Cortex of kidney (tissue), 1 donor: Measurements from ENCODE around the gene C22orf23.
"Not testable (repeated sequence)": the region's sequence is repeated elsewhere in the genome, so short reads cannot be mapped to it uniquely, and the experiment has no call there.

Experiments
- DNase-seq: peaks from one replicate; lab custom pipeline; 2025; lab: John Stamatoyannopoulos, UW

Gene C22orf23

DNA sequence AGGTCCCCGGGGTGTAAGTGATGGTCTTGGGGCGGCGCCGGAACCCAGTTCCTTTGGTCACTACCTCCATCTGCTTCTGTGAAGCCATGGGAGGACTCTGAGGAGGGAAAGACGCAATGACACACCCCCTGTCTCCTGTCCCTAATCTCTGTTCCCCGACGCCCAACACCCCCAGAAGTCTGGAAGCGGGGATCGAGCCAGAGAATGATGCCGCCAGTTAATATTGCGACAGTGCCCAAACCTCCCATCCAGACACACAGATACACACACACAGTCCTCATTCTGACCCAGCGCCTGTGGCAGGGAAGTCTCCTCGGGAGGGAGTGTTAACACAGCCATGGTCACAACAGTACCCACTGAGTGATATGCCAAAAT is 352 bp downstream of the C22orf23 start:
- DNase-seq = no peak

GRCh38 chr22:37952629-37953028 is 772 bp downstream of the C22orf23 start:
- DNase-seq = not testable (repeated sequence)

GRCh38 chr22:37951305-37951704 is 2.1 kb downstream of the C22orf23 start:
- no peak for DNase-seq

- not testable (repeated sequence) for DNase-seq
These were observed 6.1 kb downstream of the C22orf23 start for GRCh38 chr22:37947142-37947795.

- not testable (repeated sequence) for DNase-seq
These were observed 9.0 kb downstream of the C22orf23 start for GRCh38 chr22:37944423-37944822.

DNA sequence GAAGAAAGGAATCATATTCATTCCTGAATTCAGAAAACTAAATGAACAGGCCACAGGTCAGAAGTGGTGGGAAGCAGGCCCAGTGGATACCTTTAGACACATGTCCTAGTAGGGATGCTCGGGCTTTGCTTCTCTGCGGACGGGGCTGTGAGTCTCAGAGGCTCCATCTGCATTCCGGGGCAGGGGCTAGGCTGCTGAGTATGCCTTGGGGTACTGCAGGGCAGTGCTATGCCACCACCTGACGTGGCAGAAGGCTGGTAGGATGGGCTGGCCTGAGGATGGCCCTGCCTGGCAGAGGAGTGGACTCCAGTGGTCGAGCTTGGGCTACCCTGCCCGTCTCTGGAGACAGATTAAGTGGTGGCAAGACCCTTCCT is 9.6 kb downstream of the C22orf23 start:
- DNase-seq = no peak

- DNase-seq = no peak
These were observed 10.1 kb downstream of the C22orf23 start for GRCh38 chr22:37943136-37943824.

DNA sequence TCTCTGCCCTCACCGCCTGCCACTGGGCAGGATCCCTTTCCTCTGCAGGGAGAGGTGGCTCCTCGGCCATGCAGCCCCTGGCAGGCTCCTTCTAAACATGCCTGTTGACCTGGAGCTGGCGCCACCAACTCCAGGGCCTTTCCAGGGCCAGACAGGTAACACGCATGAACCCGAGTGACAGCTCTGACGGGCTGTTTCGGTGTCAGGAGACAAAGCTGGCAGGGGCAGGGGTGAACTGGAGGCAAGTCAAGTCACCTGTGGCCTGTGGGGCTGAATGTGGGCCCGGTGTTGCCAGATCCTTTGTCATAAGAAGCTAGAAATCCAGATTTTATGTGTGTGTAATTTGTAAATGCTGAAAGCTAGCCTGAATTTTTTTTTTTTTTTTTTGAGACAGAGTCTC is 11.3 kb downstream of the C22orf23 start:
- DNase-seq = no peak

- no peak for DNase-seq
These were observed 12.6 kb downstream of the C22orf23 start for GRCh38 chr22:37940698-37941376.

- no peak for DNase-seq
These were observed 19.6 kb downstream of the C22orf23 start for GRCh38 chr22:37933711-37934376.

DNA sequence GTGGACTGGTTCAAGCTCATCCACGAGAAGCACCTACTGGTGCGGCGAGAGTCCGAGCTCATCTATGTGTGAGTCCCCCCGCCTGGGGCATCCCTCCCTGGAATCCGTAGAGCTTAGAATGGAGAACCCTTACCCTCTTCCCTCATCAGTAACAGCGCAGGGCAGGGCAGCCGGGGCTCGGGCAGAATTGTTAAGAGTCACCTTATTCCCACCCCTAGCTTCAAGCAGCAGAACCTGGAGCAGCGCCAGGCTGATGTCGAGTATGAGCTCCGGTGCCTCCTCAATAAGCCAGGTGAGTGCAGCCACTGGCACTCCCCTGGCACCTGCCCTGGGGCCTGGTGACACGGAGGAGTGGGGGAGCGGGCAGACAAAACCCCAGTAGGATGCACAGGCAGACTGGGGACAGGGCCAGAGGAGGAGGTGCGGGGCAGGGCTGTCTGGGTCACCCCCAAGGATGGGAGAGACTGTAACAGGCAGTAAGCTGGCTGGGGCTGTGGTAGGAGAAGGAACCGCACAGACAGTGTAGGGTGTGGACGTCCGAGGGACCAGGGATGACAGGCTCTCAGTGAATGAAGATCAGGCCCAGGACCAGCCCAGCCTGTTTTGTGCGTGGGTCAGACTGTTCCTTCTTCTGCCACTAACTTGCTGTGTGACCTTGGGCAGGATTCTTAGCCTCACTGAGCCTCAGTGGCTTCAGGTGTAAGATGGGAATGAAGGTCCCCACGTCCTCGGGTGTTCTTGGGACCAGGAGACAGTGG is 20.4 kb downstream of the C22orf23 start:
- DNase-seq = no peak

DNA sequence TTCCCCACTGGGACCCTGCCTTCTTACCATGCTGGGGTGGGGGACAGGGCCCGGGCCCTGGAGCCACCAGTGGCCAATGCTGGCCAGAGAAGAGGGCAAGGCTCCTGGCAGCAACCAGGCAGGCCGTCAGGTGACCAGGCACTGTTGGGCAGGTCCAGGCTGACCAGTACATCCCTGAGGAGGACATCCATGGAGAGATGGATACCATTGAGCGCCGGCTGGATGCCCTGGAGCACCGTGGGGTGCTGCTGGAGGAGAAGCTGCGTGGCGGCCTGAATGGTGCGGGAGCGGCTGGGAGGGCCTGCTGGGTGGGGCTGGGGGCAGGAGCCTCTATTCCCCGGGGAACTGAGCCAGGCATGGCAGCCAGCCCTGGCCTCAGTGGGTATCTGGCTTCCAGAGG is 21.0 kb downstream of the C22orf23 start:
- no peak for DNase-seq

- no peak for DNase-seq
These were observed 21.5 kb downstream of the C22orf23 start for GRCh38 chr22:37931893-37932389.

DNA sequence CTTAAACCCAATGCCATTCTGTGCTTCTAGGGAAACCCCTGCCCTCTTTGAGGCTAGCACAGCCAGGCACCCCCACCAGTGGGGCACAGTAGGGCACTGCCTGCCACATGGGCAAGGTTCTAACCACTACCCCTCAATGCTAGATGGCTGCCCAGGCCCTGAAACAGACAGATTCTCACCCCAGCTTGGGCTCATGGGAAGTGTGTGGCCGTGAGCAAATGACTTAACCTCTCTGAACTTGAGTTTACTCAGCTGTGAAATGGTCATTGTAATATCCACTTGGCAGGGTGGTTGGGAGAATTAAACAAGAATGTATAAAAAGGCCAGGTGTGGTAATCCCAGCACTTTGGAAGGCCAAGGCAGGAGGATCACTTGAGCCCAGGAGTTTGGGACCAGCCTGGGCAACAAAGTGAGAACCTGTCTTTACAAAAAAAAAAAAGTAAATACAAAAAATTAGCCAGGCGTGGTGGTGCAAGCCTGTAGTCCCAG is 22.4 kb downstream of the C22orf23 start:
- DNase-seq = no peak

DNA sequence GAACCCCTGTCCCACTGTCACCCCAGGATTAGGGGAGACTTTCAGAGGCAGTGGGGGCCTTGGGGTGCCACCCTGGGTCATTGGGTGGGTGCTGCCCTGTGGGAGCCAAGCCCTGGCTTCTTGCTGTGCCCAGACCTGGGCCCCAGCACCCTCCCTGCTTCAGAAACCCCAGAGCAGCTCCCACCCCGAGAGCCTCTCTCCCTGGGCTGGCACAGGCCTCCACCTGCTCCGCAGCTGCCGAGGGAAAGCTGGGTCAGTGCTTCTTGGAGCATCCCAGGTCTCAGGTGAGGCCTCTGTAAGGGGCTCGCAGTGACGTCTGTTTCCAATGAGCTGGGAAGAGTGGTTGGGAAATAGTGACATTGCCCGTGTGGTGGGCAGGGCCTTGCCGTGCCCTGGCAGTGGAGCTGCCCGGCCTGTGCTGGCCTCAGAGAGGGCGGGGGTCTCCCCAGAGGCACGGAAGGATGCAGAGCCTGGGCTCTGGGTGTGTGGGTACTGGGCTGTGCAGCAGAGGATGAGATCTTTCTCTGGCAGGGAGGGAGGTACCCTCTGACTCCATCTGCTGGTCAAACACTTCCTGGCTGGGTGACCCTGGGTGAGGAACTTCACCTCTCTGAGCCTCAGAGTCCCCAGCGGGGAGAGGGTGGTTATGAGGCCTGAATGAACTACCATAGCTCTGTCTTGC is 23.0 kb downstream of the C22orf23 start:
- DNase-seq = no peak

DNA sequence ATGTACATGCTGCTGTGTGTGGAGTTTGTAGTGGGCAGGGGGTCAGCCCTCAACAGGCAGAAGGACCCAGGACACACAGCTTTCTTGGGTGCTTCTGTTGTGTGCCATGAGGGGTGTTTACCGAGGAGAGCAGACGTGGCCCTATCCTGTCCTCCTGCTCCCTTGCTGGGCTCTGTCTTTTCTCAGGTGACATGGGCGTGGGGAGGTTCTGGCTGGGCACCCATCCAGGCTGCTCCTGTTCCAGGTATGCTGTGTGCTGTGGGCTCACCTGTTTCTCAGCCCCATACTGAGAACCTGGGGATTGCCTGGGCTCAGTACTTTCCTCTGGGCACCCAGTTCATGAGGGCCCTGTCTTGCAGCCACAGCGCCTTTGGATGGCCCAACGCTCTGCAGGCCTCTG is 24.0 kb downstream of the C22orf23 start:
- no peak for DNase-seq

DNA sequence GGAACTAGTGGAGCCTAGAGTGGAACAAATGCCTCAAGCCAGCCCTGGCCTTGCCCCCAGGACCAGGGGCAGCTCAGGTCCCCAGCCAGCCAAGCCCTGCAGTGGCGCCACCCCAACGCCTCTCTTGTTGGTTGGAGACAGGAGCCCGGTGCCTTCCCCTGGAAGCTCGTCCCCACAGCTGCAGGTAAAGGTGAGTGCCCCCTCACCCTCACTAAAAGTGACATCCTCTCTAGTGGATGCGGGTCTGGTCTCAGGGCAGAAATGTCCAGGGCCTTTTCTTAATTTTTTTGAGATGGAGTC is 25.8 kb downstream of the C22orf23 start:
- DNase-seq = no peak

DNA sequence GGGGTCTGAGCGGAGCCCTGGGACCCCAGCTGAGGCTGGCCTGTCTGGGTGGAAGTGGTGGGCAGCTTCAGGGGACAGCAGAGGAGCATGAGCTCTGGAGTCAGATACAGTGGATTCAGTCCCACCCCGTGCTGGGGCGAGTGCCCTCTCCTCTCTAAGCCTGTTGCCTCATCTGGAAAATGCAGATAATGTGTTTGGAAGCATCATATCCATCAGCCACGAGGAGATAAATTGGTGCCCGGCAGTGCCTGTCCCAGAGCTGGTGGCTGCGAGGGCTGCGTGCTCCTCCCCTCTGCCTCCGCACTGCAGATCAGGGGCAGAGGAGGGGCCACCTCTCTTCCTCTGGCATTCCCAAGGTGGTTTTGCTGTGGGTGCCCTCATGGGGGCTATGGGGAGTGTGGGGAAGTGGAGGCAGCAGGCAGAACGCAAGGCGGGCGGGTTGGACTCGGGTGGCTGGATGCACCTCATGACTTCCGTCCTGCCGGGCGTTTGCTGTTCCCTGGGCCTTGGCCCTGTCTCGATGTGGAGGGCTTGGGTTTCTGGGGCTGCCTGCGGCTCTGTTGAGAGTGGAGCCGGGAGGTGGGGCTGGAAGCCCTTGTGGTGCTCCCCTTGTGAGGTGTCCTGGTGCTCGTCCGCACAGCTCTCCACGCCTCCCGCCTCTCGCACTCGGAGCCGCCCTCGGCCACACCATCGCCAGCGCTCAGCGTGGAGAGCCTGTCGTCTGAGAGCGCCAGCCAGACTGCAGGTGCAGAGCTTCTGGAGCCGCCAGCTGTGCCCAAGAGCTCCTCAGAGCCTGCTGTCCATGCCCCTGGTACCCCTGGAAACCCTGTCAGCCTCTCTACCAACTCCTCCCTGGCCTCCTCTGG is 26.4 kb downstream of the C22orf23 start:
- no peak for DNase-seq

GRCh38 chr22:37926358-37926757 is 27.0 kb downstream of the C22orf23 start:
- DNase-seq = no peak

DNA sequence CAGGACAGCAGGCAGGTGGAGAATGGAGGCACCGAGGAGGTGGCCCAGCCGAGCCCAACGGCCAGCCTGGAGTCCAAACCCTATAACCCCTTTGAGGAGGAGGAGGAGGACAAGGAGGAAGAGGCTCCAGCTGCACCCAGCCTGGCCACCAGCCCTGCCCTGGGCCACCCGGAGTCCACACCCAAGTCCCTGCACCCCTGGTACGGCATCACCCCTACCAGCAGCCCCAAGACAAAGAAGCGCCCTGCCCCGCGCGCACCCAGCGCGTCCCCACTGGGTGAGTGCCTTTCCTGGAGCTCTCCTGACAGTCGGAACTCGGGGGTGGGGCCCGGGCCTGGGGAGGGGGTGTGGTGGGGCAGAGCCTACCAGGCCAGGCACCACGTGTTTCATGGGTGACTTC is 27.6 kb downstream of the C22orf23 start:
- no peak for DNase-seq
